ENCODE results near the gene RPL10. TPM values are rescaled to one million over a fixed set of nuclear protein-coding genes. Genes with fewer than 3 reads are reported as not detected.

RPL10 gene
- total RNA-seq, 1 experiment from 2014 or later, result 2,110 TPM

DNA sequence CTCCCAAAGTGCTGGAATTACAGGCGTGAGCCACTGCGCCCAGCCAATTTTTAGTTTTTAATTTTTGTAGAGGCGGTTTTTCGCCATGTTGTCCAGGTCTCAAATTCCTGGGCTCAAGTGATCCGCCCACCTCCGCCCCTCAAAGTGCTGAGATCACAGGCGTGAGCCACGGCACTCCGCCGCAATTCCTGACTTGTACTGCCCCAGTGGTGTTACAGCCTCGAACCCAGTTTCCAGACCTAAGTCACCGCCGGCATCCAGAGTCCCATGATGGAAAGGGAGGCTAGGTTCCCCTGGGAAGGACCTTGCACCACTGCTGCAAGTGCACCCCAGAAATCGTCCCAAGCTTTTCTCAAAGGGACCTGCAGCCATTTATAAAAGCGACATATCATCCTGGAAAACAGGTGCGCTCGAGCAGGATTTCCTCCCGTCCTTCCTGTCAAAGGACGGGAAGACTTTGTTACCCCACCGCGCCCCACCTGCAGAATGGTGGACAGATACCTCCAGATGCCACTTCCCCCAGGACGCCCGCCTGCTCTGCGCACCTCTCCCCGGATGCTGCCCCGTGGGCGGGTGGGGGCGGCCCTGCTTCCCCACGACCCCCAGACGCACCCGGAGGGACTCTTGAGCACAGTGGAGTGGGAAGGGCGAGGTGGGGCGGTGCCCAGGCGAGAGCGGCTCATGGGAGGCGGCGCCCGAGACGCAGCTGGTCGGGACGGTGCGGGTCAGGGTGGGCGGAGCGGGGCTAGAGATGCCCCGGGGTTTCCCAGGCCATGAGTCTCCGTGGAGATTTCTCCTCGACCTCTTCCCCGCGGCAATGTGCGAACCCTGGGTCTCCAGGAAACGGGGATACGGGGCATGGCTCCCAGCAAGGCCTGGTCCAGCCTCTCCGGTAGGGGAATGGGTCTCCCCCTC, 947 bp upstream of the RPL10 start:
- H2BK15ac ChIP-seq (ENCODE audit: low read depth, low read length), result no peak overlapping the region; the same call in 1 of the 2 replicates
- peak overlapping the region; percentile 36 for H4K91ac ChIP-seq (ENCODE audit: insufficient read length, low read depth, low read length)
- Mint-ChIP-seq H3K9me3 (peaks cover 48 to 50% of the 10 kb centered on the region in 2 experiments), H3K27me3 (ENCODE audit: low read depth) (peaks cover 5% of the 10 kb centered on the region), H3K36me3 (ENCODE audit: insufficient read depth in 1 of 3, low read depth in 3 of 3) (peaks cover 30 to 40% (median 30%) of the 10 kb centered on the region in 3 experiments), H3K4me1 (peaks cover 0 to 15% of the 10 kb centered on the region in 2 experiments; a peak in 2 of 4 replicates), H3K27ac (peak overlapping the region; percentile 97 to 99 (median 99)), H3K4me3 (peak overlapping the region; percentile 96 to 97)
- TF ChIP-seq, protein P1, sequence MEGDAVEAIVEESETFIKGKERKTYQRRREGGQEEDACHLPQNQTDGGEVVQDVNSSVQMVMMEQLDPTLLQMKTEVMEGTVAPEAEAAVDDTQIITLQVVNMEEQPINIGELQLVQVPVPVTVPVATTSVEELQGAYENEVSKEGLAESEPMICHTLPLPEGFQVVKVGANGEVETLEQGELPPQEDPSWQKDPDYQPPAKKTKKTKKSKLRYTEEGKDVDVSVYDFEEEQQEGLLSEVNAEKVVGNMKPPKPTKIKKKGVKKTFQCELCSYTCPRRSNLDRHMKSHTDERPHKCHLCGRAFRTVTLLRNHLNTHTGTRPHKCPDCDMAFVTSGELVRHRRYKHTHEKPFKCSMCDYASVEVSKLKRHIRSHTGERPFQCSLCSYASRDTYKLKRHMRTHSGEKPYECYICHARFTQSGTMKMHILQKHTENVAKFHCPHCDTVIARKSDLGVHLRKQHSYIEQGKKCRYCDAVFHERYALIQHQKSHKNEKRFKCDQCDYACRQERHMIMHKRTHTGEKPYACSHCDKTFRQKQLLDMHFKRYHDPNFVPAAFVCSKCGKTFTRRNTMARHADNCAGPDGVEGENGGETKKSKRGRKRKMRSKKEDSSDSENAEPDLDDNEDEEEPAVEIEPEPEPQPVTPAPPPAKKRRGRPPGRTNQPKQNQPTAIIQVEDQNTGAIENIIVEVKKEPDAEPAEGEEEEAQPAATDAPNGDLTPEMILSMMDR (conservative IDR thresholded peaks at IDR 0.05), result no peak
- peak overlapping the region; percentile 95 for H3K9ac ChIP-seq (ENCODE audit: extremely low read depth, insufficient read length, low read length)
- no CpG with 5 or more reads among the region's 53 CpGs for WGBS (ENCODE audit: extremely low coverage, insufficient read length, low lambda C conversion rate)
- H2AK5ac ChIP-seq (ENCODE audit: insufficient read length, low read length), result no peak overlapping the region
- no peak overlapping the region for H2BK12ac ChIP-seq (ENCODE audit: insufficient read length, low read depth, low read length)
- H3K18ac ChIP-seq (ENCODE audit: insufficient read length, low read depth, low read length), result peak overlapping the region; percentile 96
- H3K79me1 ChIP-seq (ENCODE audit: insufficient read depth, low read depth, low read length, poor library complexity, severe bottlenecking), result no peaks in the 10 kb centered on the region
- H3K56ac ChIP-seq (ENCODE audit: insufficient read length, low read depth, low read length), result no peak overlapping the region
- H3K14ac ChIP-seq (ENCODE audit: insufficient read depth, low read length), result peak overlapping the region; percentile 98; the same call in 1 of the 2 replicates
- no peaks in the 10 kb centered on the region for H3K4me1 ChIP-seq (ENCODE audit: insufficient read depth, low read length)
- H3K27me3 ChIP-seq (ENCODE audit: insufficient read depth, low read length), result no peaks in the 10 kb centered on the region
- no peak overlapping the region for H4K8ac ChIP-seq (replicated peaks; ENCODE audit: insufficient read length, low read depth, low read length)
- H3K23me2 ChIP-seq (ENCODE audit: insufficient read length, low read depth, low read length, poor library complexity, severe bottlenecking), result peaks cover 16% of the 10 kb centered on the region
- H2BK5ac ChIP-seq (ENCODE audit: insufficient read length, low read length), result no peak overlapping the region
- peak overlapping the region; percentile 39 for H2BK120ac ChIP-seq (ENCODE audit: low read depth, low read length, poor library complexity, severe bottlenecking)
- H2AFZ ChIP-seq (ENCODE audit: low read length), result no peak overlapping the region
- H3K23ac ChIP-seq (ENCODE audit: insufficient read length, low read depth, low read length), result no peak overlapping the region
- H3T11ph ChIP-seq (ENCODE audit: low read length), result no peak overlapping the region
- peak overlapping the region; percentile 65 for H3K27ac ChIP-seq (ENCODE audit: insufficient read length, low read depth, low read length)
- H2BK20ac ChIP-seq (ENCODE audit: low read depth, low read length, poor library complexity, severe bottlenecking), result no peak overlapping the region
- H3K79me2 ChIP-seq (ENCODE audit: insufficient read depth, low read length), result peaks cover 3% of the 10 kb centered on the region; the same call in 1 of the 2 replicates
- no peaks in the 10 kb centered on the region for H4K20me1 ChIP-seq (ENCODE audit: control insufficient read depth, insufficient read depth, insufficient read length)
- peak; percentile 63 for DNase-seq
- H3K4me2 ChIP-seq (ENCODE audit: insufficient read depth, insufficient read length, low read length), result peak overlapping the region; percentile 91
- peaks cover 27% of the 10 kb centered on the region for H3K9me3 ChIP-seq (ENCODE audit: control insufficient read depth, low read depth, low read length)
- H4K5ac ChIP-seq (ENCODE audit: insufficient read length, low read depth, low read length), result peak overlapping the region; percentile 60
- peak overlapping the region; percentile 56 for H3K4ac ChIP-seq (ENCODE audit: low read depth, low read length)
